Measurements from ENCODE around the gene NFIA. TPM values are rescaled to one million over a fixed set of nuclear protein-coding genes. Genes with fewer than 3 reads are reported as not detected.
A peak's percentile ranks its signal among the peaks of the same experiment; 100 is the strongest.

NFIA gene
- total and polyA plus RNA-seq, 2 of the 13 experiments (the other 11 are each of a cell fraction or from before 2014, with no cell fraction given): 14.7 to 28.5 TPM

DNA sequence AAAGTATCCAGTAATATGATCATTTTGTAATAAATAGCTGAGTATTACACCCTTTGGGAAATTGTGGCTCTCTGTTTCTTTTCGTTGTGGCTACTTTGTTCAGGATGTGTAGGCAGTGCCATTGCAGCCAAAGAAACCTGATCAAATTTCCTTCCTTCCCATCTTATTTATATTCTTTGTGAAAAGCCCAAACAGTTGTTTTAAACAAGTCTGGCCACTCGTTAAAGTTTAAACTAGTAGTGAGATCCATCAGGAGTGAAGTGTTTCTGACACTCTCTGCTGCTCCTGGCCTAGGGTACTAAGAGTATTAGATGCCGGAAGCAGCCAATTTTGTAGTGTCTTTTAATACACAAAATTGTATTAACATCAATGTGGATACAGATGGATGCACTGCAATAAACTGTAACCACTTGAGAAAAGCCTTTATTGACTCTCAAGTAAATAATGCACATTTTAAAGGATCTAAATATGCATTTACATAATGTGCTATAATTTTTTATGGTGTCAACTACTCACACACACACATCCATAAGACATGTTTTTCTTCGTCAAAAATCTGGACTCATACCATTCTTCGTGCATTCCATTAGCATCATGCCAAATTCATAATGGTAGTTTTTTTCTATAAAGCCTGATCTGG, 317.9 kb downstream of the NFIA start:
- H3K4me1 ChIP-seq (ENCODE audit: insufficient read depth, low read length): no peaks in the 10 kb centered on the region
- WGBS (ENCODE audit: low lambda C conversion rate): 86% methylated on average over 5 of the region's 5 CpGs
- no peaks in the 10 kb centered on the region for H3K79me2 ChIP-seq (ENCODE audit: insufficient read depth, low read length)
- in situ Hi-C loops (cut with HindIII; ENCODE audit: extremely low pct_ligation_motif_present, low pct_unique_long_range_greater_than_20kb): no loop called here
- CTCF ChIA-PET (ENCODE audit: low intra/inter-chr PET ratio, low total read pairs): no interaction called here
- no peak overlapping the region for H3K4me2 ChIP-seq (ENCODE audit: low read depth, low read length)
- H3K9me3 ChIP-seq (ENCODE audit: low read length): no peaks in the 10 kb centered on the region
- H3K36me3 ChIP-seq (replicated peaks in 1 of 2; ENCODE audit: control insufficient read depth in 1 of 2, insufficient read depth in 2 of 2, low read length in 2 of 2): peaks cover 6 to 63% of the 10 kb centered on the region in 2 experiments; a peak in 4 of 5 replicates
- ATAC-seq (no peak), FAIRE-seq (no peak), DNase-seq (ENCODE audit: low spot score) (no peak)
- no peak overlapping the region for H2AFZ ChIP-seq (ENCODE audit: low read length)
- no peaks in the 10 kb centered on the region for H4K20me1 ChIP-seq (ENCODE audit: insufficient read depth, low read length)
- TF ChIP-seq CHD2 (IDR thresholded peaks at IDR 0.05; ENCODE audit: low read depth, low read length): no peak
- POLR2A ChIA-PET: no interaction called here
- intact Hi-C loops (cut with micrococcal nuclease; ENCODE audit: unreplicated experiment): no loop called here
- H3K27ac ChIP-seq (ENCODE audit: extremely low read length, insufficient read depth, low read length): no peak overlapping the region
- no peak overlapping the region for H3K4me3 ChIP-seq (replicated peaks in 1 of 3; ENCODE audit: insufficient read depth in 1 of 3, low read depth in 2 of 3, low read length in 3 of 3)
- H3K9ac ChIP-seq (ENCODE audit: insufficient read depth, low read depth, low read length): no peak overlapping the region
- H3K27me3 ChIP-seq (ENCODE audit: control insufficient read depth in 1 of 2, insufficient read depth in 2 of 2, low read length in 2 of 2): no peaks in the 10 kb centered on the region
- BruUV-seq (replicated peaks): no TSS peak

DNA sequence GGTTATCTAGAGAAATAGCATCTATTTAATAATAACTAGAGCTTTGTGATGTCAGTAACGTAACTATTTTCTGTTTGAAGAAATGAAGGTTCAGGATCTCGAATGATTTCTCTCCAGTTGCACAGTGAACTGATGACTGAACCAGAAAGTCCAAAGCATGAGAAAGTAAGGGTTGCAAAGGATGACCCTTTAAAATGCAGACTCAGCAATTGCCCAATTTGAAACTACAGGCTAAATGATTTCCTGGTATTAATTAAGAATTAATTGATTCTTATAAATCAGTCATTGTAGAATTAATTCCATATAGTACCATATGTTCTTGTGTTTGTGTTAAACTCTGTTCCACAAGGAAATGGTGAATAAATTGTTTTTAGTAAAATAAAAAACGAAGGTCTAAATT, 318.6 kb downstream of the NFIA start:
- 92% methylated on average over 3 of the region's 3 CpGs for WGBS (ENCODE audit: low lambda C conversion rate)
- intact Hi-C loops (cut with micrococcal nuclease; ENCODE audit: unreplicated experiment): no loop called here

More for the DNA sequence above, 318.6 kb downstream of the NFIA start:
- no peaks in the 10 kb centered on the region for H3K79me2 ChIP-seq (ENCODE audit: insufficient read depth, low read length)
- no peaks in the 10 kb centered on the region for H3K27me3 ChIP-seq (ENCODE audit: control insufficient read depth in 1 of 2, insufficient read depth in 2 of 2, low read length in 2 of 2)
- no peak for DNase-seq (ENCODE audit: low spot score)
- peaks cover 8 to 64% of the 10 kb centered on the region in 2 experiments; a peak in 4 of 5 replicates for H3K36me3 ChIP-seq (replicated peaks in 1 of 2; ENCODE audit: control insufficient read depth in 1 of 2, insufficient read depth in 2 of 2, low read length in 2 of 2)
- TF ChIP-seq, protein P1, sequence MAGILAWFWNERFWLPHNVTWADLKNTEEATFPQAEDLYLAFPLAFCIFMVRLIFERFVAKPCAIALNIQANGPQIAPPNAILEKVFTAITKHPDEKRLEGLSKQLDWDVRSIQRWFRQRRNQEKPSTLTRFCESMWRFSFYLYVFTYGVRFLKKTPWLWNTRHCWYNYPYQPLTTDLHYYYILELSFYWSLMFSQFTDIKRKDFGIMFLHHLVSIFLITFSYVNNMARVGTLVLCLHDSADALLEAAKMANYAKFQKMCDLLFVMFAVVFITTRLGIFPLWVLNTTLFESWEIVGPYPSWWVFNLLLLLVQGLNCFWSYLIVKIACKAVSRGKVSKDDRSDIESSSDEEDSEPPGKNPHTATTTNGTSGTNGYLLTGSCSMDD (CRISPR knock-in tag; IDR thresholded peaks at IDR 0.05): no peak
- no peak for TF ChIP-seq ZMYM4 (CRISPR knock-in tag; IDR thresholded peaks at IDR 0.05)
- TF ChIP-seq NFKBIZ (CRISPR knock-in tag; IDR thresholded peaks at IDR 0.05): no peak
- TF ChIP-seq ZNF24 (IDR thresholded peaks at IDR 0.05): no peak
- no peak for TF ChIP-seq ATAD3A (CRISPR knock-in tag; IDR thresholded peaks at IDR 0.05)
- no peak for TF ChIP-seq SNRNP70 (IDR thresholded peaks at IDR 0.05; ENCODE audit: low read depth, low read length)
- TF ChIP-seq MAFF (IDR thresholded peaks at IDR 0.05; ENCODE audit: low read depth, low read length): peak; percentile 96
- peak; percentile 94 to 98 for TF ChIP-seq MAFK (conservative IDR thresholded peaks at IDR 0.05 in 1 of 2, IDR thresholded peaks at IDR 0.05 in 1 of 2; ENCODE audit: low read length in 2 of 2)
- FAIRE-seq: no peak
- CTCF ChIA-PET (ENCODE audit: low intra/inter-chr PET ratio, low total read pairs): no interaction called here
- no peak overlapping the region for H3K4me3 ChIP-seq (replicated peaks in 1 of 3; ENCODE audit: insufficient read depth in 1 of 3, low read depth in 2 of 3, low read length in 3 of 3)
- no peak overlapping the region for H3K4me2 ChIP-seq (ENCODE audit: low read depth, low read length)
- ATAC-seq: no peak
- H3K4me1 ChIP-seq (ENCODE audit: insufficient read depth, low read length): no peaks in the 10 kb centered on the region
- H3K27ac ChIP-seq (ENCODE audit: extremely low read length, insufficient read depth, low read length): no peak overlapping the region
- no peaks in the 10 kb centered on the region for H4K20me1 ChIP-seq (ENCODE audit: insufficient read depth, low read length)
- no peak overlapping the region for H2AFZ ChIP-seq (ENCODE audit: low read length)
- no peak overlapping the region for H3K9ac ChIP-seq (ENCODE audit: insufficient read depth, low read depth, low read length)
- POLR2A ChIA-PET: no interaction called here
- BruUV-seq (replicated peaks): no TSS peak
- no peaks in the 10 kb centered on the region for H3K9me3 ChIP-seq (ENCODE audit: low read length)
- in situ Hi-C loops (cut with HindIII; ENCODE audit: extremely low pct_ligation_motif_present, low pct_unique_long_range_greater_than_20kb): no loop called here
